Cardiac muscle cell (in vitro differentiated cells and primary cell): ENCODE results near the gene STARD10. TPM values are rescaled to one million over a fixed set of nuclear protein-coding genes. Genes with fewer than 3 reads are reported as not detected.

Experiments
- DNase-seq, 2 donors: peaks; one replicate each; pipeline versions ENCODE4 v3.0.0 to v3.0.0-alpha.2; 2010 to 2017; ENCODE audit warnings: low read depth in 1 of 2, low spot score in 1 of 2
- H3K27ac ChIP-seq: fragments of 200-600 bp; sonication (generic); 2 replicates; pipeline ENCODE4 v1.5.1; 2016
- H3K27me3 ChIP-seq: fragments of 200-600 bp; sonication (generic); 2 replicates; pipeline ENCODE4 v1.6.0; 2016; ENCODE audit warnings: control low read depth
- H3K36me3 ChIP-seq: fragments of 200-600 bp; sonication (generic); 2 replicates; pipeline ENCODE4 v1.5.1; 2016; ENCODE audit warnings: control low read depth
- H3K4me1 ChIP-seq: fragments of 200-600 bp; sonication (generic); 2 replicates; pipeline ENCODE4 v1.8.1; 2017; ENCODE audit warnings: low read depth, mild to moderate bottlenecking, mixed run types
- H3K4me3 ChIP-seq: fragments of 200-600 bp; sonication (generic); 2 replicates; pipeline ENCODE4 v1.5.1; 2016; ENCODE audit warnings: mild to moderate bottlenecking
- H3K9me3 ChIP-seq: fragments of 200-600 bp; sonication (generic); 2 replicates; pipeline ENCODE4 v1.5.1; 2017; ENCODE audit warnings: low read depth, mild to moderate bottlenecking, control low read depth
- CTCF ChIP-seq: IDR thresholded peaks from 2 replicates; pipeline ENCODE4 v1.5.1; 2012; ENCODE audit warnings: low read depth, mild to moderate bottlenecking, low read length
- polyA plus RNA-seq: library from polyadenylated mRNA; unstranded; fragments of >200 nt; fragmentation: Nextera tagmentation; extraction: Ambion mirVana; gene quantifications from 2 replicates; pipeline ENCODE4 v1.2.1, GENCODE V29; 2016
- total RNA-seq: library from RNA; depleted of rRNA; stranded (reverse); fragments of >200 nt; gene quantifications from 2 replicates; pipeline ENCODE4 v1.2.3, GENCODE V29; 2016

The STARD10 gene
- total and polyA plus RNA-seq, 2 experiments from 2014 or later = 91.4 to 101 TPM

GRCh38 chr11:72755713-72756285 lies 38.0 kb downstream of the STARD10 start:
- DNase-seq = no peak
- Histone ChIP-seq H3K36me3 (no peaks in the 10 kb centered on the region), H3K27me3 (no peaks in the 10 kb centered on the region), H3K9me3 (no peaks in the 10 kb centered on the region), H3K4me3 (no peak overlapping the region), H3K27ac (no peak overlapping the region), H3K4me1 (peaks cover 10% of the 10 kb centered on the region)
- no peak for TF ChIP-seq CTCF

- TF ChIP-seq CTCF = no peak
- no peak for DNase-seq
- no peaks in the 10 kb centered on the region for H3K36me3 ChIP-seq
- H3K27ac ChIP-seq = no peak overlapping the region
- H3K27me3 ChIP-seq = no peaks in the 10 kb centered on the region
- no peaks in the 10 kb centered on the region for H3K9me3 ChIP-seq
- no peak overlapping the region for H3K4me3 ChIP-seq
- peaks cover 15% of the 10 kb centered on the region for H3K4me1 ChIP-seq
These were observed 39.2 kb downstream of the STARD10 start for GRCh38 chr11:72754544-72755155.

- no peak for TF ChIP-seq CTCF
- Histone ChIP-seq H3K36me3 (no peaks in the 10 kb centered on the region), H3K9me3 (no peaks in the 10 kb centered on the region), H3K4me1 (peaks cover 15% of the 10 kb centered on the region), H3K27ac (no peak overlapping the region), H3K4me3 (no peak overlapping the region), H3K27me3 (no peaks in the 10 kb centered on the region)
- no peak for DNase-seq
These were observed 39.7 kb downstream of the STARD10 start for GRCh38 chr11:72754149-72754543.

GRCh38 chr11:72753341-72754148 lies 40.3 kb downstream of the STARD10 start:
- Histone ChIP-seq H3K4me1 (peaks cover 15% of the 10 kb centered on the region), H3K27ac (no peak overlapping the region), H3K9me3 (no peaks in the 10 kb centered on the region), H3K27me3 (no peaks in the 10 kb centered on the region), H3K36me3 (no peaks in the 10 kb centered on the region), H3K4me3 (no peak overlapping the region)
- DNase-seq = no peak
- TF ChIP-seq CTCF = peak; percentile 12

- peaks cover 15% of the 10 kb centered on the region for H3K4me1 ChIP-seq
- H3K36me3 ChIP-seq = no peaks in the 10 kb centered on the region
- H3K27ac ChIP-seq = peak within 1 kb of the TSS; percentile 71
- no peaks in the 10 kb centered on the region for H3K27me3 ChIP-seq
- peak; percentile 9 for TF ChIP-seq CTCF
- H3K9me3 ChIP-seq = no peaks in the 10 kb centered on the region
- peak within 1 kb of the TSS; percentile 93 for H3K4me3 ChIP-seq
- DNase-seq = peak; percentile 78 to 81
These were observed 41.5 kb downstream of the STARD10 start, which contains the start of gene ARAP1 for GRCh38 chr11:72752088-72752914. ARAP1 (minus strand) TSS chr11:72752408; CDS start chr11:72727128, 25,280 bp downstream.
